Calu3 (cell line): ENCODE data around the gene CDH4. TPM values are rescaled to one million over a fixed set of nuclear protein-coding genes. Genes with fewer than 3 reads are reported as not detected.

Experiments
- BruUV-seq: library from RNA; stranded (reverse); fragments of 400-500 nt; replicated peaks from 2 replicates; lab custom pipeline; 2021; lab: Mats Ljungman, UMichigan
- CTCF ChIA-PET: fragments of 300-600 bp; sonication (Branson Sonifier 250); formaldehyde crosslinking; loops from one replicate; lab custom pipeline; 2022; ENCODE audit warnings: antibody characterized with exemption; lab: Charles Lee
- DNase-seq: peaks from one replicate; pipeline ENCODE4 v3.0.0; 2022
- H3K27ac Mint-ChIP-seq: one replicate; pipeline ENCODE4 v1.8.0; 2022; ENCODE audit warnings: mixed read lengths; ENCODE audit not compliant: unreplicated experiment
- H3K27me3 Mint-ChIP-seq: one replicate; pipeline ENCODE4 v1.8.0; 2022; ENCODE audit warnings: mixed read lengths; ENCODE audit not compliant: unreplicated experiment
- H3K36me3 Mint-ChIP-seq: one replicate; pipeline ENCODE4 v1.8.0; 2022; ENCODE audit warnings: mild to moderate bottlenecking, moderate library complexity, mixed read lengths; ENCODE audit not compliant: insufficient read depth, unreplicated experiment
- H3K4me1 Mint-ChIP-seq: one replicate; pipeline ENCODE4 v1.8.0; 2022; ENCODE audit warnings: mild to moderate bottlenecking, low read depth, mixed read lengths; ENCODE audit not compliant: unreplicated experiment
- H3K4me3 Mint-ChIP-seq: one replicate; pipeline ENCODE4 v1.8.0; 2022; ENCODE audit warnings: mild to moderate bottlenecking, low read depth, moderate library complexity, mixed read lengths; ENCODE audit not compliant: unreplicated experiment
- H3K9me3 Mint-ChIP-seq: one replicate; pipeline ENCODE4 v1.8.0; 2022; ENCODE audit warnings: low read depth, mixed read lengths; ENCODE audit not compliant: unreplicated experiment
- intact Hi-C: fragments of 100-400 bp; cut with micrococcal nuclease; formaldehyde crosslinking; loops from one replicate; pipeline ENCODE4 v1.10.0; 2022; ENCODE audit not compliant: unreplicated experiment
- total RNA-seq: library from RNA; stranded (reverse); gene quantifications from 2 replicates; pipeline ENCODE4 v1.2.3, GENCODE V29; 2022
- TF ChIP-seq, protein P1 (sequence below): fragments of 200-600 bp; IDR thresholded peaks from one replicate; pipeline ENCODE4 v1.8.0; 2022; ENCODE audit warnings: antibody characterized with exemption; ENCODE audit not compliant: unreplicated experiment

Gene CDH4
- total RNA-seq, 1 experiment from 2014 or later, result not detected

GRCh38 chr20:61546641-61547040 is 294.6 kb downstream of the CDH4 start:
- Mint-ChIP-seq H3K27ac (no peak overlapping the region), H3K36me3 (no peaks in the 10 kb centered on the region), H3K4me1 (no peaks in the 10 kb centered on the region), H3K9me3 (peaks cover 7% of the 10 kb centered on the region), H3K4me3 (no peak overlapping the region), H3K27me3 (no peaks in the 10 kb centered on the region)
- no peak for DNase-seq
- TF ChIP-seq, protein P1, sequence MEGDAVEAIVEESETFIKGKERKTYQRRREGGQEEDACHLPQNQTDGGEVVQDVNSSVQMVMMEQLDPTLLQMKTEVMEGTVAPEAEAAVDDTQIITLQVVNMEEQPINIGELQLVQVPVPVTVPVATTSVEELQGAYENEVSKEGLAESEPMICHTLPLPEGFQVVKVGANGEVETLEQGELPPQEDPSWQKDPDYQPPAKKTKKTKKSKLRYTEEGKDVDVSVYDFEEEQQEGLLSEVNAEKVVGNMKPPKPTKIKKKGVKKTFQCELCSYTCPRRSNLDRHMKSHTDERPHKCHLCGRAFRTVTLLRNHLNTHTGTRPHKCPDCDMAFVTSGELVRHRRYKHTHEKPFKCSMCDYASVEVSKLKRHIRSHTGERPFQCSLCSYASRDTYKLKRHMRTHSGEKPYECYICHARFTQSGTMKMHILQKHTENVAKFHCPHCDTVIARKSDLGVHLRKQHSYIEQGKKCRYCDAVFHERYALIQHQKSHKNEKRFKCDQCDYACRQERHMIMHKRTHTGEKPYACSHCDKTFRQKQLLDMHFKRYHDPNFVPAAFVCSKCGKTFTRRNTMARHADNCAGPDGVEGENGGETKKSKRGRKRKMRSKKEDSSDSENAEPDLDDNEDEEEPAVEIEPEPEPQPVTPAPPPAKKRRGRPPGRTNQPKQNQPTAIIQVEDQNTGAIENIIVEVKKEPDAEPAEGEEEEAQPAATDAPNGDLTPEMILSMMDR, result no peak
- CTCF ChIA-PET, result no interaction called here
- intact Hi-C loops, result no loop called here
- no TSS peak for BruUV-seq

- no TSS peak for BruUV-seq
- CTCF ChIA-PET, result no interaction called here
- H3K27ac Mint-ChIP-seq, result no peak overlapping the region
Measured at GRCh38 chr20:61548069-61548468, 296.0 kb downstream of the CDH4 start.

DNA sequence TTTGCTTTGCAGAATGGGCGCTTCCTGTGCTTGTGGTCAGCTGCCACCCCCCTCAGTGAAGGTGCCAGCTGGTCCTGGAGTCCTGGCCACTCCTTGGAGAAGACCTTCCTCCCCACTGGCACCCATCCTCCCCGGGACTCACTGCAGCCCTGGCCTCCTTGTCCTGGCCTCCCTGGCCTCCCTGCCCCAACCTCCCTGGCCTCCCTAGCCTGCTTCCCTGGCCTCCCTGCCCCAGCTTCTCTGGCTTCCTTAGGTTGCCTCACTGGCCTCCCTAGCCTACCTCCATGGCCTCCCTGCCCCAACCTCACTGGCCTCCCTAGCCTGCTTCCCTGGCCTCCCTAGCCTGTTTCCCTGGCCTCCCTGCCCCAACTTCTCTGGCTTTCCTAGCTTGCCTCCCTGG is 297.8 kb downstream of the CDH4 start:
- H3K4me1 Mint-ChIP-seq, result no peaks in the 10 kb centered on the region
- no peaks in the 10 kb centered on the region for H3K27me3 Mint-ChIP-seq
- peaks cover 9% of the 10 kb centered on the region for H3K9me3 Mint-ChIP-seq
- intact Hi-C loops, result no loop called here
- no TSS peak for BruUV-seq
- H3K4me3 Mint-ChIP-seq, result no peak overlapping the region
- TF ChIP-seq, protein P1, result no peak
- DNase-seq, result no peak
- no peak overlapping the region for H3K27ac Mint-ChIP-seq
- CTCF ChIA-PET, result interaction anchor here (0.7 kb wide), 1 partner anchor 335 kb away, joined by 4 read pairs; no protein-coding TSS in a partner anchor
- H3K36me3 Mint-ChIP-seq, result no peaks in the 10 kb centered on the region

More at GRCh38 chr20:61548069-61548468, 296.0 kb downstream of the CDH4 start:
- Mint-ChIP-seq H3K36me3 (no peaks in the 10 kb centered on the region), H3K4me1 (no peaks in the 10 kb centered on the region), H3K4me3 (no peak overlapping the region), H3K27me3 (no peaks in the 10 kb centered on the region), H3K9me3 (peaks cover 9% of the 10 kb centered on the region)
- DNase-seq, result no peak
- TF ChIP-seq, protein P1, result no peak
- intact Hi-C loops, result no loop called here

DNA sequence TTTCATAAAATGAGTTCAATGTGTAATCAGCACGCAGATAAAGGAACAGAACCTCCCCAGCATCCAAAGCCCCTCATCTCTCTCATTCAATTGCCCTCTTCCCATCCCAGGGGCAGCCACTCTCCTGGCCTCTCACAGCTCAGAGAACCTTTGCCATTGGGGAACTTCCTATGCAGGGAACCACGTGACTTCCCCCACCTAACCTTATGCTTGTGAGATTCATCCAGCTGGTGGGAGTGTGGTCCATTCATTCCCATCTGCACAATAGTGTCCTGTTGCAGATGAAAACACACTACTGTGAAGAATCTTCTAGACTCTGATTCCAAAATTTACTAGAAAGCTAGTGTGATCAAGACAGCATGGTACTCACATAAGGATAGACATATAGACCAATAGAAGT is 299.3 kb downstream of the CDH4 start:
- no peak for DNase-seq
- Mint-ChIP-seq H3K36me3 (no peaks in the 10 kb centered on the region), H3K27me3 (no peaks in the 10 kb centered on the region), H3K4me1 (no peaks in the 10 kb centered on the region), H3K27ac (no peak overlapping the region), H3K4me3 (no peak overlapping the region), H3K9me3 (peaks cover 9% of the 10 kb centered on the region)
- intact Hi-C loops, result no loop called here
- TF ChIP-seq, protein P1, result no peak
- CTCF ChIA-PET, result interaction anchor here (1.4 kb wide), 1 partner anchor 14 kb away, joined by 4 read pairs; no protein-coding TSS in a partner anchor
- no TSS peak for BruUV-seq
